Kidney (tissue), 22 donors: ENCODE results near the gene ARHGAP44. TPM values are rescaled to one million over a fixed set of nuclear protein-coding genes. Genes with fewer than 3 reads are reported as not detected.
A peak's percentile ranks its signal among the peaks of the same experiment; 100 is the strongest.

ENCODE experiments used
- DNase-seq, 5 donors: peaks; one replicate each; pipeline ENCODE4 v3.0.0-alpha.2; 2013 to 2020
- FAIRE-seq: peaks from 2 replicates; lab custom pipeline; 2012; peaks lifted over from hg19 to GRCh38; lab: Jason Lieb, UNC
- H3K27ac ChIP-seq, 2 donors: one replicate each; pipeline ENCODE4 v1.7.0; 2013; ENCODE audit warnings: low read depth in 2 of 2, low read length in 2 of 2, inconsistent platforms in 1 of 2
- H3K27me3 ChIP-seq: one replicate; pipeline ENCODE4 v1.7.1; 2013; ENCODE audit warnings: low read length, inconsistent platforms; ENCODE audit not compliant: control insufficient read depth, insufficient read depth
- H3K36me3 ChIP-seq, 3 donors: one replicate each; pipeline versions ENCODE4 v1.7.0 to v1.7.1; 2013; ENCODE audit warnings: low read length in 3 of 3, control low read depth in 1 of 3, inconsistent platforms in 1 of 3; ENCODE audit not compliant: insufficient read depth in 3 of 3, control insufficient read depth in 2 of 3
- H3K4me1 ChIP-seq, 3 donors: one replicate each; pipeline versions ENCODE4 v1.7.0 to v1.7.1; 2013; ENCODE audit warnings: low read length in 3 of 3, inconsistent platforms in 1 of 3, low read depth in 1 of 3; ENCODE audit not compliant: control insufficient read depth in 2 of 3, insufficient read depth in 2 of 3
- H3K4me3 ChIP-seq, 3 donors: one replicate each; pipeline versions ENCODE4 v1.7.0 to v1.8.1; 2013; ENCODE audit warnings: low read length in 3 of 3, control low read depth in 1 of 3, inconsistent platforms in 1 of 3
- H3K9ac ChIP-seq, 3 donors: one replicate each; pipeline versions ENCODE4 v1.7.0 to v1.7.1; 2013; ENCODE audit warnings: low read length in 3 of 3, control low read depth in 1 of 3, inconsistent platforms in 1 of 3
- H3K9me3 ChIP-seq, 3 donors: one replicate each; pipeline versions ENCODE4 v1.7.0 to v1.7.1; 2013; ENCODE audit warnings: low read length in 3 of 3, control low read depth in 1 of 3, inconsistent platforms in 1 of 3; ENCODE audit not compliant: control insufficient read depth in 2 of 3, insufficient read depth in 1 of 3
- intact Hi-C: fragments of 100-400 bp; cut with DNase I; formaldehyde crosslinking; loops from one replicate; pipeline ENCODE4 v1.11.1; 2022
- long read RNA-seq, 10 donors: library from polyadenylated mRNA in 1 of 10; unstranded in 1 of 10; transcript quantifications; one replicate each; pipeline ENCODE4 v2.0.0 and lab custom pipeline, GENCODE V29; 2021 to 2026
- polyA plus RNA-seq: library from polyadenylated mRNA; stranded (reverse); fragments of 350-450 nt; fragmentation: Illumina TruSeq; extraction: RNeasy Lipid Tissue Mini Kit (QIAGEN cat#74804); gene quantifications from one replicate; pipeline ENCODE4 v1.2.3, GENCODE V29; 2014; ENCODE audit warnings: low read depth, low replicate concordance; ENCODE audit not compliant: insufficient read depth
- total RNA-seq: library from RNA; stranded (reverse); fragmentation: NEBNext Ultra II Directional; extraction: Animal tissue kit (Norgen Biotek cat#: 25700); gene quantifications from one replicate; pipeline ENCODE4 v1.2.1, GENCODE V29; 2021
- TF ChIP-seq, protein P1 (sequence below): IDR thresholded peaks from 3 replicates; pipeline ENCODE4 v1.5.1; 2012; ENCODE audit warnings: mild to moderate bottlenecking, moderate library complexity, borderline replicate concordance; ENCODE audit not compliant: insufficient read depth; ENCODE audit errors: extremely low read depth
- donor health status: control.
- donor health status: control.
- donor health status: control.
- donor health status: control.
- donor health status: control.
- donor health status: DM: yes; HTN: yes; CAD: no.
- donor health status: Normal renal cell carcinoma (clear cell type).

The ARHGAP44 gene, protein sequence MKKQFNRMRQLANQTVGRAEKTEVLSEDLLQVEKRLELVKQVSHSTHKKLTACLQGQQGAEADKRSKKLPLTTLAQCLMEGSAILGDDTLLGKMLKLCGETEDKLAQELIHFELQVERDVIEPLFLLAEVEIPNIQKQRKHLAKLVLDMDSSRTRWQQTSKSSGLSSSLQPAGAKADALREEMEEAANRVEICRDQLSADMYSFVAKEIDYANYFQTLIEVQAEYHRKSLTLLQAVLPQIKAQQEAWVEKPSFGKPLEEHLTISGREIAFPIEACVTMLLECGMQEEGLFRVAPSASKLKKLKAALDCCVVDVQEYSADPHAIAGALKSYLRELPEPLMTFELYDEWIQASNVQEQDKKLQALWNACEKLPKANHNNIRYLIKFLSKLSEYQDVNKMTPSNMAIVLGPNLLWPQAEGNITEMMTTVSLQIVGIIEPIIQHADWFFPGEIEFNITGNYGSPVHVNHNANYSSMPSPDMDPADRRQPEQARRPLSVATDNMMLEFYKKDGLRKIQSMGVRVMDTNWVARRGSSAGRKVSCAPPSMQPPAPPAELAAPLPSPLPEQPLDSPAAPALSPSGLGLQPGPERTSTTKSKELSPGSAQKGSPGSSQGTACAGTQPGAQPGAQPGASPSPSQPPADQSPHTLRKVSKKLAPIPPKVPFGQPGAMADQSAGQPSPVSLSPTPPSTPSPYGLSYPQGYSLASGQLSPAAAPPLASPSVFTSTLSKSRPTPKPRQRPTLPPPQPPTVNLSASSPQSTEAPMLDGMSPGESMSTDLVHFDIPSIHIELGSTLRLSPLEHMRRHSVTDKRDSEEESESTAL
- total RNA-seq (8.4 TPM), polyA plus RNA-seq (3.7 TPM)
- long read RNA-seq, donor 1, full-length matches to known transcripts = 1 of 10 reads
- long read RNA-seq, donor 1, partial matches to known transcripts = 9 of 10 reads
- long read RNA-seq, donor 1, other reads (novel, unspliced or antisense) = 0 of 10 reads
- long read RNA-seq, donor 2, full-length matches to known transcripts = 1 of 7 reads
- long read RNA-seq, donor 2, partial matches to known transcripts = 6 of 7 reads
- long read RNA-seq, donor 2, other reads (novel, unspliced or antisense) = 0 of 7 reads
- long read RNA-seq, donor 3 = 0 reads
- long read RNA-seq, donor 4, full-length matches to known transcripts = 2 of 8 reads
- long read RNA-seq, donor 4, partial matches to known transcripts = 6 of 8 reads
- long read RNA-seq, donor 4, other reads (novel, unspliced or antisense) = 0 of 8 reads
- long read RNA-seq, donor 5 = 0 reads
- long read RNA-seq, donor 6, partial matches to known transcripts = 6 of 6 reads
- long read RNA-seq, donor 6, other reads (novel, unspliced or antisense) = 0 of 6 reads
- long read RNA-seq, donor 7, partial matches to known transcripts = 2 of 5 reads
- long read RNA-seq, donor 7, other reads (novel, unspliced or antisense) = 3 of 5 reads
- long read RNA-seq, donor 8, full-length matches to known transcripts = 1 of 1 reads
- long read RNA-seq, donor 8, partial matches to known transcripts = 0 of 1 reads
- long read RNA-seq, donor 8, other reads (novel, unspliced or antisense) = 0 of 1 reads
- long read RNA-seq, donor 9, full-length matches to known transcripts = 1 of 1 reads
- long read RNA-seq, donor 9, partial matches to known transcripts = 0 of 1 reads
- long read RNA-seq, donor 9, other reads (novel, unspliced or antisense) = 0 of 1 reads
- long read RNA-seq, donor 10, full-length matches to known transcripts = 1 of 1 reads
- long read RNA-seq, donor 10, partial matches to known transcripts = 0 of 1 reads
- long read RNA-seq, donor 10, other reads (novel, unspliced or antisense) = 0 of 1 reads

DNA sequence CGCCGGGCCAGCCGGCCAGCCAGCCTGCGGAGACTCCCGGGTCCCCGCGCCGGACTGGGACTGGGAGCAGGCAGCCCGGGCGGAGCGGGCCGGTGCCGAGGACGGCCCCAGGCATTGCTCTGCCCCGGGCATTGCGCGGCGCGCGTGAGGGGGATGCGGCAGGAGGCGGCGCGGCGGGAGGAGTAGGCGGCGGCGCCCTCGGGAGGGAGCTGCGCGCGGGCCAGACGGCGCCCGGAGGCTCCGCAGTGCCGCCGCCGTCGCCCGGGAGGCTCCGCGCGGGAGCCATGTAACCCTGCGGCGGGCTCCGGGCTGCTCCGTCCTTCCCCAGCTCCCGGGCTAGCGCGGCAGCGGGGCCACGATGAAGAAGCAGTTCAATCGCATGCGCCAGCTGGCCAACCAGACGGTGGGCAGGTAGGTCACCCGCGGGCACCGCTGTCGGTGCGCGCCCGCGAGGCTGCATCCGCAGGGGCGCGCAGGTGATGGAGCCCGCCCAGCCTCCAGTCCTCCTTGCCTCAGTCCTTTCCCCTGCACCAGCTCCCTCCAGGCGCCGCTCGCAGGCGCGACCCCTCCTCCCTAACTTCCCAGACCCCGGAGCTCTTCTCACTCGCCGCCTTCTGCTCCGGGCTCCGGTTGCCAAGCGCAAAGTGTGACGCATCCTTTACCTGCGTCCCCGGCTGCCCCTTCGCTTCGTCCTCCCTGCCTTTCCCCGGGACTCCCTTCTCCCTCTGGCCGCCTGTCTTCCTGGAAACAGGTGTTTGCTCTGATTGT, at the start of gene ARHGAP44:
Gene ARHGAP44, plus strand, starts transcription at position 18 of the 768 bp plus-strand sequence. Its CDS starts 341 bp downstream, at position 359.
- H3K27ac ChIP-seq = no peak within 1 kb of the TSS
- no peaks in the 10 kb centered on the region for H3K36me3 ChIP-seq
- H3K27me3 ChIP-seq = no peaks in the 10 kb centered on the region
- DNase-seq (peak; percentile 84 to 90 (median 87)), FAIRE-seq (no peak)
- H3K4me1 ChIP-seq = peaks cover 0 to 7% (median 0%) of the 10 kb centered on the region in 3 donors
- TF ChIP-seq, protein P1, sequence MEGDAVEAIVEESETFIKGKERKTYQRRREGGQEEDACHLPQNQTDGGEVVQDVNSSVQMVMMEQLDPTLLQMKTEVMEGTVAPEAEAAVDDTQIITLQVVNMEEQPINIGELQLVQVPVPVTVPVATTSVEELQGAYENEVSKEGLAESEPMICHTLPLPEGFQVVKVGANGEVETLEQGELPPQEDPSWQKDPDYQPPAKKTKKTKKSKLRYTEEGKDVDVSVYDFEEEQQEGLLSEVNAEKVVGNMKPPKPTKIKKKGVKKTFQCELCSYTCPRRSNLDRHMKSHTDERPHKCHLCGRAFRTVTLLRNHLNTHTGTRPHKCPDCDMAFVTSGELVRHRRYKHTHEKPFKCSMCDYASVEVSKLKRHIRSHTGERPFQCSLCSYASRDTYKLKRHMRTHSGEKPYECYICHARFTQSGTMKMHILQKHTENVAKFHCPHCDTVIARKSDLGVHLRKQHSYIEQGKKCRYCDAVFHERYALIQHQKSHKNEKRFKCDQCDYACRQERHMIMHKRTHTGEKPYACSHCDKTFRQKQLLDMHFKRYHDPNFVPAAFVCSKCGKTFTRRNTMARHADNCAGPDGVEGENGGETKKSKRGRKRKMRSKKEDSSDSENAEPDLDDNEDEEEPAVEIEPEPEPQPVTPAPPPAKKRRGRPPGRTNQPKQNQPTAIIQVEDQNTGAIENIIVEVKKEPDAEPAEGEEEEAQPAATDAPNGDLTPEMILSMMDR = no peak
- H3K9ac ChIP-seq = peak within 1 kb of the TSS; percentile 28 to 60 (median 34)
- H3K4me3 ChIP-seq = peak within 1 kb of the TSS; percentile 55 to 71 (median 68)
- intact Hi-C loops = no loop called here
- H3K9me3 ChIP-seq = no peaks in the 10 kb centered on the region

DNA sequence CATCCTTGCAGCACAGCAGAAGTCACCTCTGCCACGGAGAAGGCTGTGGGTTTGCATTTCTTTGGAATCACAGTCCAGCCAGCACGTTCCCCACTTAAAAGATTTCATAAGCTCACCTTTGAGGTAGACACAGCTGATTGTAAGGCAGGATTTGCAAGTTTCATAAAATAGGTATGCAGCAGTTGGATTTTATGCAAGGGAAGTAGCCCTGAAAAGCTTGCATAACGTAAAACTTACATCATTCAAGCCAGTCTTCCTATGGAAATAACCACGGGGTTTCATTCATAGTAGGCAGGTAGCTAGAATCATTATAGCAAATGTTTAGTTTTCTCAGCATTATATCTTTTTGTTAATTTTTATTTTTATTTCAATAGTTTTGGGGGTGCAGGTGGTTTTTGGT, 49.8 kb upstream of the ARHGAP44 start:
- no peak overlapping the region for H3K9ac ChIP-seq
- H3K27ac ChIP-seq = no peak overlapping the region
- no peaks in the 10 kb centered on the region for H3K9me3 ChIP-seq
- intact Hi-C loops = no loop called here
- FAIRE-seq = no peak
- no peaks in the 10 kb centered on the region for H3K36me3 ChIP-seq
- peaks cover 0 to 3% (median 0%) of the 10 kb centered on the region in 3 donors for H3K4me1 ChIP-seq
- DNase-seq = no peak
- TF ChIP-seq, protein P1 = no peak
- H3K27me3 ChIP-seq = no peaks in the 10 kb centered on the region
- no peak overlapping the region for H3K4me3 ChIP-seq
